OCI-LY3 (cell line): ENCODE measurements around the gene FRMD4A.

ENCODE experiments used
- H2AFZ ChIP-seq: fragments of 200-600, 300-600 bp; shearing (Covaris generic); 2 replicates; pipeline ENCODE4 v1.6.0; 2014; ENCODE audit warnings: antibody characterized with exemption, low read depth, low read length
- H3K27ac ChIP-seq: fragments of 200-600, 300-600 bp; sonication (generic); 2 replicates; pipeline ENCODE4 v1.5.1; 2014; ENCODE audit warnings: mild to moderate bottlenecking, low read length, moderate library complexity, mixed read lengths
- H3K27me3 ChIP-seq: fragments of 200-600, 300-600 bp; sonication (generic); 2 replicates; pipeline ENCODE4 v1.6.1; 2014; ENCODE audit warnings: low read depth, low read length, mixed read lengths
- H3K36me3 ChIP-seq: fragments of 200-600, 300-600 bp; sonication (generic); replicated peaks from 2 replicates; pipeline ENCODE3; 2014; ENCODE audit warnings: low read depth, low read length, mixed read lengths
- H3K4me1 ChIP-seq: fragments of 300-600, 200-600 bp; sonication (generic); 2 replicates; pipeline ENCODE4 v1.6.1; 2014; ENCODE audit warnings: low read length, mixed read lengths
- H3K4me2 ChIP-seq: fragments of 200-600, 300-600 bp; sonication (generic); 2 replicates; pipeline ENCODE4 v1.6.1; 2014; ENCODE audit warnings: low read length, mixed read lengths
- H3K4me3 ChIP-seq: fragments of 300-600, 200-600 bp; sonication (generic); 2 replicates; pipeline ENCODE4 v1.5.1; 2014; ENCODE audit warnings: antibody characterized with exemption, mild to moderate bottlenecking, low read length, moderate library complexity
- H3K79me2 ChIP-seq: fragments of 300-600, 200-600 bp; shearing (Covaris generic); 2 replicates; pipeline ENCODE4 v1.6.1; 2014; ENCODE audit warnings: mild to moderate bottlenecking, low read length, mixed read lengths
- H3K9ac ChIP-seq: fragments of 300-600, 200-600 bp; shearing (Covaris generic); 2 replicates; pipeline ENCODE4 v1.6.0; 2014; ENCODE audit warnings: mild to moderate bottlenecking, low read length, moderate library complexity
- H3K9me3 ChIP-seq: fragments of 200-600, 300-600 bp; shearing (Covaris generic); 2 replicates; pipeline ENCODE4 v1.6.1; 2014; ENCODE audit warnings: low read length, mixed read lengths; ENCODE audit not compliant: insufficient read depth
- H4K20me1 ChIP-seq: fragments of 200-600, 300-600 bp; sonication (generic); 2 replicates; pipeline ENCODE4 v1.6.1; 2016; ENCODE audit warnings: low read length, mixed read lengths; ENCODE audit not compliant: insufficient read depth
- EZH2phosphoT487 ChIP-seq: fragments of 200-600 bp; shearing (Covaris generic); IDR thresholded peaks from 2 replicates; pipeline ENCODE4 v1.6.1; 2018; ENCODE audit warnings: antibody characterized with exemption, mixed run types, low read depth
- TF ChIP-seq, protein P1 (sequence below): fragments of 200-600, 300-600 bp; sonication (generic); IDR thresholded peaks from 2 replicates; pipeline ENCODE4 v1.5.1; 2014; ENCODE audit warnings: antibody characterized with exemption, low read length, low read depth

FRMD4A gene

DNA sequence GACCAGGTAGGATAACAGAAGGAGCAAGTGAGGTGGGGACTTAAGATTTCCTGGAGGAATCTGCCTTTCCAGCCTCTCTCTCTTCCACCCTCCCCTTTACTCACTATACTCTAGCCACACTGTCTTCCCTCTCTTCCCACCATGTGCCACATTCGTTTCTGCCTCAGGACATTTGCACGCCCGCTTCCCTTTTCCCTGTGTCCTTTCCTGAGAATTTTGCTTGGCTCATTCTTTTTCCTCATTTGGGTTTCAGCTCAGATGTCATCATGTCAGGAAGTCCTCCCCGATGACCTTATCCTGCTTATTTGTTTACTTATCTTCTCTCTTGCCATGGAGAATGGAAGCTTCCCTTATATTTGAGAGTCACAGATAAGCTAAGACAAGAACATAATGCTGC is 380.2 kb downstream of the FRMD4A start:
- Histone ChIP-seq H3K27ac (no peak overlapping the region), H3K4me1 (no peaks in the 10 kb centered on the region), H3K27me3 (peaks cover 4% of the 10 kb centered on the region; the same call in 1 of the 2 replicates), H3K4me2 (no peak overlapping the region), H3K79me2 (no peaks in the 10 kb centered on the region), H3K4me3 (no peak overlapping the region), H3K9ac (no peak overlapping the region), H3K36me3 (no peaks in the 10 kb centered on the region), H4K20me1 (no peaks in the 10 kb centered on the region), H3K9me3 (no peaks in the 10 kb centered on the region), H2AFZ (no peak overlapping the region)
- no peak for TF ChIP-seq EZH2phosphoT487
- TF ChIP-seq, protein P1, sequence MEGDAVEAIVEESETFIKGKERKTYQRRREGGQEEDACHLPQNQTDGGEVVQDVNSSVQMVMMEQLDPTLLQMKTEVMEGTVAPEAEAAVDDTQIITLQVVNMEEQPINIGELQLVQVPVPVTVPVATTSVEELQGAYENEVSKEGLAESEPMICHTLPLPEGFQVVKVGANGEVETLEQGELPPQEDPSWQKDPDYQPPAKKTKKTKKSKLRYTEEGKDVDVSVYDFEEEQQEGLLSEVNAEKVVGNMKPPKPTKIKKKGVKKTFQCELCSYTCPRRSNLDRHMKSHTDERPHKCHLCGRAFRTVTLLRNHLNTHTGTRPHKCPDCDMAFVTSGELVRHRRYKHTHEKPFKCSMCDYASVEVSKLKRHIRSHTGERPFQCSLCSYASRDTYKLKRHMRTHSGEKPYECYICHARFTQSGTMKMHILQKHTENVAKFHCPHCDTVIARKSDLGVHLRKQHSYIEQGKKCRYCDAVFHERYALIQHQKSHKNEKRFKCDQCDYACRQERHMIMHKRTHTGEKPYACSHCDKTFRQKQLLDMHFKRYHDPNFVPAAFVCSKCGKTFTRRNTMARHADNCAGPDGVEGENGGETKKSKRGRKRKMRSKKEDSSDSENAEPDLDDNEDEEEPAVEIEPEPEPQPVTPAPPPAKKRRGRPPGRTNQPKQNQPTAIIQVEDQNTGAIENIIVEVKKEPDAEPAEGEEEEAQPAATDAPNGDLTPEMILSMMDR = no peak

DNA sequence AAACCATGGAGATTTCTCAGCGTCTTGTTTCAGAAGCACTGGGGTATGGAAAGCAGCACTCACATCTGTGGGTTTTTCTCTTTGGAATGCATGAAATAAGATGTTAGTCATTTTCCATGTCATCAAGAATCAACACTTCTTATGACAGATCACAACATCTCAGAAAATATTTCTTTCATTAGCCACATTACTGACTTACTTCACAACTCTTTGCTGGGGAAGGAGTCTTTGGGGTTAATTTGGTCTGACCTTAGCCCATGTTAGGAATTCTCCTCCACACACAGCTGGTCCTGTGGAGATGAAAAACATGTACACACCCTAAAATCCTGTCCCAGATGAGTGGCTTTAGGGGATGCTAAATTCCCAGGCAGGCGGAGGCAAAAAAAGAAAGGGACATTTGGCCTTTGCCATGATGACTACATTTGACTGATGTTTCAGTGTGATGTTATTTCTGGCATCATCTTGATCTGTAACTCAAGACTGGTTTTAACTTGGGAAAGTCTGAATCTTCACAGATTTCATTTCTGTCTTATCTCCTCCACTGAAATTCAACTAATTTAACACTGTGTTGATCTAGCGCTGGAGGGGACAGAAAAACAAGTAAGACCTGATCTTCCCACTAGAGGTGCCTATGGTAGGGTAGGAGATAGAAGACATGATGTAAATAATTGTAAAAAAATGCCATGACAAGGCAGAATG is 380.7 kb downstream of the FRMD4A start:
- Histone ChIP-seq H2AFZ (no peak overlapping the region), H4K20me1 (no peaks in the 10 kb centered on the region), H3K27me3 (peaks cover 4% of the 10 kb centered on the region; the same call in 1 of the 2 replicates), H3K9ac (no peak overlapping the region), H3K4me3 (no peak overlapping the region), H3K79me2 (no peaks in the 10 kb centered on the region), H3K27ac (no peak overlapping the region), H3K4me1 (peaks cover under 1% of the 10 kb centered on the region; the same call in 1 of the 2 replicates), H3K4me2 (no peak overlapping the region), H3K36me3 (no peaks in the 10 kb centered on the region), H3K9me3 (no peaks in the 10 kb centered on the region)
- no peak for TF ChIP-seq EZH2phosphoT487
- TF ChIP-seq, protein P1 = no peak

DNA sequence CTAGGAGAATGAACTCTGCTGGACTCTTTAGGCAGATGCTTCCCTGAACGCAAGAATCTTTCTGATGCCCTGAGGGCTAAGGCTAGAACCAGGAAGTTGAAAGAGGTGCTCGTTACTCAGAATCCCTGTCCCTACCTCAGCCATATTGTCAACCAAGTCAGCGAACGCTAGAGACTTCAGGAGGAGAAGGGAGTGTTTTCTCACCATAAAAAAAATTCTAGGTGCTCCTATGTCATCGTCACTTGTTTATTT is 384.6 kb downstream of the FRMD4A start:
- Histone ChIP-seq H2AFZ (no peak overlapping the region), H3K36me3 (no peaks in the 10 kb centered on the region)

DNA sequence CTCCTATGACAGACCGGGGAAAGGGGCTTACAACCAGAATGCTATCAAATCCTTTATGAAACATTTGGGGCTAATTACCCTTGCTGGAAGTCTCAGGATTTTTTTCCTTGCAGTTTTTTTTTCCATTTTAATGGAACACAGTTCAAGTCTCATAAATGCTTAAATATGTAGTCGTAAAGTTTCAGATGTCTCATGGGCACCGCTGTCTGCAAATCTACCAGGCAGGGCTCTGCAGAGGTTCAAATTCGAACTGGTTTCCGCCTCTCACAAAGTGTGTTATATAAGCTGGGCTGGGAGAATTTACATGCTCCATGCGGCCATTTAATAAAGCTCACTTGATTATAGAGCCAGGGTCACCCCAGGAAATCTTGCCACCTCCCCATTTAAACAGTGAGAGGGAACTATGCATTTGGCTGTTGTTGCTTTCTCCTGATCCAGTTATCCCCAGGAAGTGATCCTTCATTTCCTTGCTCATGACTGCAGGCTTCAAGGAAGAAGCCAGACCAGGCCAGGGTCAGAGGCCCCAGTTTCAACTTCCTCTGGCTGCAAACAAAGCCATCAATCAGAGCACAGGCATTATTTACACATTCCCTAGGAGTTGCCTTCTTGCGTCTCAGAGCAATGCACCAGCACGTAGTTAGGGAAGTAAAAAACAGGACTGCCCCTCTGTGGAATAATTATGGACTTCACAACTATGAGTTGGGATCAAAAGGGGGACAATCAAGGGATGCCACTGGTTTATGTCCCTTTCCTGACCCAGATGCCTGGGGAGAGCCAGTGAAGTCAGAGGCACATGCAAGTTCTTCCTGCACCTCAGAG is 385.1 kb downstream of the FRMD4A start:
- TF ChIP-seq EZH2phosphoT487 = no peak
- TF ChIP-seq, protein P1 = no peak
- Histone ChIP-seq H3K9me3 (no peaks in the 10 kb centered on the region), H3K27ac (no peak overlapping the region), H4K20me1 (no peaks in the 10 kb centered on the region), H3K79me2 (no peaks in the 10 kb centered on the region), H3K27me3 (peaks cover 4% of the 10 kb centered on the region; the same call in 1 of the 2 replicates), H3K4me3 (no peak overlapping the region), H3K9ac (no peak overlapping the region), H2AFZ (no peak overlapping the region), H3K4me2 (no peak overlapping the region), H3K4me1 (peaks cover 13% of the 10 kb centered on the region), H3K36me3 (no peaks in the 10 kb centered on the region)

More for the DNA sequence above, 384.6 kb downstream of the FRMD4A start:
- no peak overlapping the region for H3K4me3 ChIP-seq
- no peak overlapping the region for H3K4me2 ChIP-seq
- H3K79me2 ChIP-seq = no peaks in the 10 kb centered on the region
- H3K9ac ChIP-seq = no peak overlapping the region
- no peak for TF ChIP-seq EZH2phosphoT487
- TF ChIP-seq, protein P1 = no peak
- peaks cover 4% of the 10 kb centered on the region; the same call in 1 of the 2 replicates for H3K27me3 ChIP-seq
- H4K20me1 ChIP-seq = no peaks in the 10 kb centered on the region
- no peaks in the 10 kb centered on the region for H3K9me3 ChIP-seq
- H3K4me1 ChIP-seq = peaks cover 13% of the 10 kb centered on the region
- no peak overlapping the region for H3K27ac ChIP-seq
